ENCODE measurements around the gene MMP12.

The MMP12 gene

GRCh38 chr11:102831489-102832440 is 43.0 kb downstream of the MMP12 start:
- no peak for TF ChIP-seq GATA3 (IDR thresholded peaks at IDR 0.05; ENCODE audit: low read depth, low read length)
- no peak for TF ChIP-seq GATA2 (IDR thresholded peaks at IDR 0.05; ENCODE audit: low read depth, low read length)

DNA sequence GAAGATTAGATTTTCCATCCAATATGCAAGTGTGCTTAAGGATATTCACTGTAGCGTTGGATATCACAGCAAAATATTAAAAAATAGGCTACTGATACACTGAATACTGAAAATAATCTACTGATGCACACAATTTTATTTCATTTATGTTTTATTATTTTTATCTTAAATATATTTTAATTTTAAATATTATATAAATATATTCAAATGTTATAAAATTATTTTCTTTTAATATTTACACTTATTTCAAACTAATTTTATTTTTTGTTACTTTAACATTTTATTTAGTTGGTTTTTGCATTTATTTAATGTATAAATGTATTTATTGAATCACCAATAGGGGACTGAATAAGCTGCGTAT is 43.7 kb downstream of the MMP12 start:
- no peak for TF ChIP-seq GATA3 (IDR thresholded peaks at IDR 0.05; ENCODE audit: low read depth, low read length)
- no peak for TF ChIP-seq GATA2 (IDR thresholded peaks at IDR 0.05; ENCODE audit: low read depth, low read length)

- TF ChIP-seq GATA2 (IDR thresholded peaks at IDR 0.05; ENCODE audit: low read depth, low read length) (no peak), GATA3 (IDR thresholded peaks at IDR 0.05; ENCODE audit: low read depth, low read length) (no peak)
These were observed 44.6 kb downstream of the MMP12 start for GRCh38 chr11:102830001-102830727.

GRCh38 chr11:102829316-102830000 is 45.3 kb downstream of the MMP12 start:
- no peak for TF ChIP-seq GATA3 (IDR thresholded peaks at IDR 0.05; ENCODE audit: low read depth, low read length)
- TF ChIP-seq GATA2 (IDR thresholded peaks at IDR 0.05; ENCODE audit: low read depth, low read length), result no peak

DNA sequence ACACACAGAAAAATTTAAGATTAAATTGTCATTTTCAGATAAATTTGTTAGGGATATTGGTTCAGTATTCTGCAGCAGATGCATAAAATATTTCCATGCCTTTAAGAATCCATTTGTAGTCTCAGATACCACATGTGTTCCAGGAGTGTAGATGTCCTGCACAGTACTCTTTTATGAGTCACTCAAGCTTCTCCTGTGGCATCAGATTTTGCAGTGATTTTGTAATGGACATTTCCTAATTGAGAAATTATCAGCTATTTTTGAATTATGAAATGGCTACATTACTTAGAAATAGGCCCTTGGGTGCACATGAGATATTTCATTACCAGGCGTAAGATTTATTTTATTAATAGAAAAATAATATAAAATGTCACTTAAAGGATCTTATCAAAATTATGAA is 50.2 kb downstream of the MMP12 start:
- TF ChIP-seq GATA3 (IDR thresholded peaks at IDR 0.05; ENCODE audit: low read depth, low read length) (no peak), GATA2 (IDR thresholded peaks at IDR 0.05; ENCODE audit: low read depth, low read length) (no peak)

DNA sequence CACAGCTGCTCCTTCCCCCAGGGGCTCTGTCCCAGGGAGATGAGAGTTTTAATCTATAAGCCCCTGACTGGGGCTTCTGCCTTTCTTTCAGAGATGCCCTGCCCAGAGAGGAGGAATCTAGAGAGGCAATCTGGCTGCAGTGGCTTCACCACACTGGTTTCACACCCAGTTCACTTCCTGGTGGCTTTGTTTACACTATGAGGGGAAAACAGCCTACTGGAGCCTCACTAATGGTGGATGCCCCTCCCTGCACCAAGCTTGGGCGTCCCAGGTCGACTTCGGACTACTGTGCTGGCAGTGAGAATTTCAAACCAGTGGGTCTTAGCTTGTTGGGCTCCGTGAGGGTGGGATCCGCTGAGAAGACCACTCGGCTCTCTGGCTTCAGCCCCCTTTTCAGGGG is 55.3 kb downstream of the MMP12 start:
- TF ChIP-seq GATA3 (IDR thresholded peaks at IDR 0.05; ENCODE audit: low read depth, low read length) (no peak), GATA2 (IDR thresholded peaks at IDR 0.05; ENCODE audit: low read depth, low read length) (no peak)

GRCh38 chr11:102813484-102813883 is 61.3 kb downstream of the MMP12 start:
- TF ChIP-seq GATA2 (IDR thresholded peaks at IDR 0.05; ENCODE audit: low read depth, low read length), result no peak
- TF ChIP-seq GATA3 (IDR thresholded peaks at IDR 0.05; ENCODE audit: low read depth, low read length), result no peak

All from SH-SY5Y (cell line).